Epidermal melanocyte (primary cell): ENCODE results near the gene SCUBE1.

ENCODE experiments used
- DNase-seq: peaks from one replicate; pipeline ENCODE4 v3.0.0; 2011; ENCODE audit warnings: low spot score; ENCODE audit not compliant: insufficient read length

Gene SCUBE1

DNA sequence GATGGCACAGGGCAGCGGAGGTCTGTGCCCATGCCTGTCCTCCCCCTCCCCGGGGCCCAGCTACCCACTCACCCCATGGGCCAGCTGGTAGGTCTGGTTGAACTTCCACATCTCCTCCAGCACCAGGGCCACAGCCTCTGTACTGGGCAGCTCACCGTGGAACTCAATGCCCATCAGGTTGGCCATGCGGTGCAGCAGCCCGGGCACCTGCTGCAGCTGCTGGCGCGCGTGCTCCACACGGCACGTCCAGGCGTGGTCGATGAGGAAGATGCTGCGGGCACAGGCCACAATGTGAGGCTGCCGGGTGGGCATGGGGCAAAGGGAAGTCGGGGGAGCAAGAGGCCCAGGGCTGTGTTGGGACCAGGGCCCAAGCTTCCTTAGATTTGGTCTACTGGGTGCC lies 162.5 kb downstream of the SCUBE1 start:
- no peak for DNase-seq

GRCh38 chr22:43179911-43180195 lies 163.3 kb downstream of the SCUBE1 start:
- no peak for DNase-seq

DNA sequence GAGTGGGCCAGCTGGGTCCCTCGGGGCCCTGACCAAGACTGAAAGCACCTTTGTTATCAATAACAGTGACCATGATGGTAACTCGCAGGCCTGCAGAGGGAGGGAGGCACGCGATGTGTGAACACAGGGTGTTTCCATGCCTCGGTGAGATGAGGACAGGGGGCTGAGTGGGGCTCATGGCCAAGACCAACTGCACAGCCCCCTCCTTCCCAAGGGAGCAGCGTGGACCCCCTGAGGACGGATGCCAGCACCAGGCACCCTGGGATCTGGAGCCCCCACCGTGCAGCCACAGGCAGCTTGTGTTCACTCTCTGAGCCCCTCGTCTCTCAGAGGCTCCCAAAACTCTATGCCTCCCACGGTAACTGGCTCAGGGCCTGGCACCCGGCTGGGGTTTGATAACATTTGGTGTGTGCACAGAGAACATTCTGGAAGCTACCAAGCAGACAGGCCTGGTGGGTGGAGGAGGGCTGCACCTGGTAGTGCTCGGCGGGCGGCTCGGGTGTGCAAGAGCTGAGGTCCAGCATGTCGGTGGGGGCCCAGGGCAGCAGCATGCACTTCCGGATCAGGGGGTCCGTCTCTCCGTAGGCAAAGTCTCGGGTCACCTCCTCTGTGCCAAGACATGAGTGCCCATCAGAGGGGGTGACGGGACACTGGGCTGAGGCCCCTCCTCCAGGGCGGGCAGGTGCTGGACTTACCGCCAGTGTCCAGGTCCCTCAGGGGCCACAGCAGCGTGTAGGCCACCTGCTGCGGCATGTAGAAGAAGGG lies 163.8 kb downstream of the SCUBE1 start:
- no peak for DNase-seq

DNA sequence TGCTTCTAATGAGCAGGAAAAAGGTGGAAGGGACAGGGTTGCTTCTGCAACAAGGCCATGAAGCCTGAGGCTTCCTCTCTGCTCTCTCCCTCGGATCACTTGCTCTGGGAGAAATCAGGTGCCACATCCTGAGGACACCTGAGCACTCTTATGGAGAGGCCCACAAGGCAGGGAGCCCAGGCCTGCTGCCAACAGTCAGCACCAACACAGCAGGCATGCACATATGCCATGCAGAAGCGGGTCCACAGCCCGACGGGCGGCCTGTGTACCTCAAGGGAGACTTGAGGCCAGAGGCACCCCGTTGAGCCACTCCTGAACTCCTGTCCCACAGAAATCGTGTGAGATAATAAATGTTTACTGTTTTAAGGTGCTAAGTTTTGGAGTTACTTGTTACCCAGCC lies 165.7 kb downstream of the SCUBE1 start:
- no peak for DNase-seq

GRCh38 chr22:43176090-43176489 lies 167.1 kb downstream of the SCUBE1 start:
- DNase-seq: no peak

GRCh38 chr22:43174941-43175531 lies 168.1 kb downstream of the SCUBE1 start:
- DNase-seq: no peak

- no peak for DNase-seq
Observed at GRCh38 chr22:43173976-43174720, 169.0 kb downstream of the SCUBE1 start.

DNA sequence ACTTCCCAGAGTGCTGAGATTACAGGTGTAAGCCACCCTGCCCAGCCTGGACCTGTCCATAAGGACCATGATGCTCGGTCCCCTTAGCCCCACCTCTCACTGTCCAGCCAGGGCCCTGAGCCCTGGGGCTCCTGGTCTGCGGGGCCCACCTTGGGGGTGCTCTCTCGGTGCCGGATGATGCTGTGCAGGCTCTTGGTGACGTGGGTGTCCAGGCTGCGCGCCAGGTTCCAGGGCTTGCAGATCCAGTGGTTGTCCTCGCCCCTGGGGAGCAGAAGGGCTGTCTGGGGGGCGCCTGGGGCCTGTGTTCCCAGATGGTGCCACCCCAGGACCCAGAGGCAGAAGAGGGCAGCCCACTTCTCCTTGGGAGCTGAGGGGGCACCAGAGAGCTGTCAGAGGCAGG lies 169.6 kb downstream of the SCUBE1 start:
- no peak for DNase-seq

DNA sequence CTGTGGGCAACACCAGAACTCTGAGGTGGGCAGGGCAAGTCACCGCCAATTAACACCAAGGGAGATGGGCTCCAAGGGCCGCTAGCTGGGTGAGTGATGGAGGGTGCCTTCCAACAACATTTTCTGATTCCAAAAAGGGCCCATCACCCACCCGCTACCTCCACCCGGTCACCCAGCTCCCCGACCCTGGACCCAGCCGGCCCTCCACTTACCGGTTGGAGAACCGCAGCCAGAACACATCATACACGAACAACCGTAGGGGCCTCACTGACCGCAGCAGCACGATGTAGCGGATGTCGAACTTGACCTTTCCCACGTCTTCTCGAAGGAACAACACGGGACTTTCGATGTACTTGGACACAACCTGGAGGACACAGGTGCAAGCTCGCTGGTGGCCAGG lies 171.0 kb downstream of the SCUBE1 start:
- DNase-seq: no peak

DNA sequence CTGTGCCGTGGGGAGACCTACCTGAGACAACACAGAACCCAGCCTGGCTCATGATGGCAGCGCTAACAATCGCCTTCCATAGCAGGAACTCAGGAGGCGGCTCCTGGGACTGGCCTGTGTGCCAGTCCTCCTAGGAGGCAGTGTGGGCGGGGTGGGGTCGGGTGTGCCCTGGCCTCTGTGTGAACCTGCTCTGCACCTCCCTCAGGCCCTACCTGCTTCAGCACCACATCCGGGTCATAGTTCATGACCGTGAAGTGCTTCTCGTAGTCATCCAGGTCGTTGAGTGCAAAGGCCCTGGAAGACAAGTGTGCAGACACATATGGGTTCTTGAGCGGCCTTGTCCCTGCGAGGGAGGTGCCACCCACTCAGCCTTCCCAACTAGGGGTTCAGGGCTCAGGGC lies 171.6 kb downstream of the SCUBE1 start:
- DNase-seq: no peak

DNA sequence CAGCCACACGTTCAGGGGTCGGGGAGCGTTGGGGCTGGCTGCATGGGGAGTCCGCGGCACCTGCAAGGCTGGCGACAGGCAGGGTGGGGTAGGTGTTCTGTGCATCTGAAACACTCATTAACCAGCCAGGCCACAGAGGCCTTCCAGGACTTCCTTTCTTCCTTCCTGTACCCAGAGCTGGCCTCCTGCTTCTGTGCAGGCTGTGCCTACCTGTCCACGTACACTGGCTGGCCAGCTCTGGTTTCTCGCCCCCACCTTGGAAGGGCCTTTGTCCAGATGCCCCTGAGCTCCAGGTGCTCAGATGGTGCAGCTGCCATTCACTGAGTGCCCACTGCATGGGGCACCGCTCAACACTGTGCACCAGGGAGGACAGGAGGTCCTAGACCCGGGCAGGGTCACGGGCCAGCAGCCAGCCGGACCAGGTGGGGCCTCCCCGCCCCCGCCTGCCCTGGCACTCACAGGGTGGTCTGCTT lies 172.1 kb downstream of the SCUBE1 start:
- no peak for DNase-seq

DNA sequence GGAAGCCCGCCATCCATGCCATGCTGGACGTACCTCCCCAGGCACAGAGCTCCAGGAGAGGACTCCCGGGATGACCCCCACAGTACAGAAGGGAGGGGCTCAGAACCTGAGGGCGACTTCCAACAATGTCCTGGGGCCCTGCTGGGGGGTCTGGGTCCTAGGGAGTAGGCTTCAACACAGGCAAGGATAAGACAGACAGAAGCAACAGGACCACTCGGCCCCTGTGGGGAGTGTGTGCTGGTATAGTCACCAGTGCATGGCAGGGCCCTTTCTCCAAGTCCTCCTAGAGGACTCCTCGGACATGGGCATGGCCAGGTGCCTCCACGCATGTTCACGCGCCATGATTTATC lies 173.1 kb downstream of the SCUBE1 start:
- DNase-seq: no peak

- no peak for DNase-seq
Observed at GRCh38 chr22:43169310-43170130, 173.7 kb downstream of the SCUBE1 start.

- DNase-seq: peak; percentile 90
Observed at GRCh38 chr22:43168471-43169309, 174.5 kb downstream of the SCUBE1 start.

DNA sequence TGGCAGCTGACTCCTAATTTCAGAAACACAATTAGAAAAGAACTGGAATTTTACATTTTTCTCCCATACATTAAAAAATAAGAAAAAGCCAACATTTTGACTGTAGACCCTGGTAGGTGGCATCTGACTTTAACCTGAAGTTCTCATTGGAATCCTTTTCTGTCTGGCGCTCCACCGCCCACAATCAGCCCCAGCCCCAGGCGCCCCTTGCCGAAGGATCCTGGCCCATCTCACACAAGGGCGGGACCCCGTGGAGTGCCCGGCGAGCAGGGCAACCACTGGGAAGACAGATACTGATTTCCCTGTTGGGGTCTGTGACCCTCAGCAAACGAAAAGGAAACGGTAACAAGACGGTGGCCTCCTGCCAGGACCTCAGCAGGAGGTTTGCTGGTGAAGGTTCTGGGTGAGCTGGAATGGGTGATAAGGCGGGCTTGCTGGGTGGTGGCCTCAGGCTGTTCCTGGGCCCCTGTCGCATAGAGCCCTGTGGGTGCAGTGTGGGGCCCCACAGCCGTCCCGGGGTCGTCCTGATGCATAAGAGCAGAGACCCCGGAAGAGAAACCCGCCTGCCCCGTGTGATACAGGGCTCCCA lies 176.1 kb downstream of the SCUBE1 start:
- DNase-seq: no peak

DNA sequence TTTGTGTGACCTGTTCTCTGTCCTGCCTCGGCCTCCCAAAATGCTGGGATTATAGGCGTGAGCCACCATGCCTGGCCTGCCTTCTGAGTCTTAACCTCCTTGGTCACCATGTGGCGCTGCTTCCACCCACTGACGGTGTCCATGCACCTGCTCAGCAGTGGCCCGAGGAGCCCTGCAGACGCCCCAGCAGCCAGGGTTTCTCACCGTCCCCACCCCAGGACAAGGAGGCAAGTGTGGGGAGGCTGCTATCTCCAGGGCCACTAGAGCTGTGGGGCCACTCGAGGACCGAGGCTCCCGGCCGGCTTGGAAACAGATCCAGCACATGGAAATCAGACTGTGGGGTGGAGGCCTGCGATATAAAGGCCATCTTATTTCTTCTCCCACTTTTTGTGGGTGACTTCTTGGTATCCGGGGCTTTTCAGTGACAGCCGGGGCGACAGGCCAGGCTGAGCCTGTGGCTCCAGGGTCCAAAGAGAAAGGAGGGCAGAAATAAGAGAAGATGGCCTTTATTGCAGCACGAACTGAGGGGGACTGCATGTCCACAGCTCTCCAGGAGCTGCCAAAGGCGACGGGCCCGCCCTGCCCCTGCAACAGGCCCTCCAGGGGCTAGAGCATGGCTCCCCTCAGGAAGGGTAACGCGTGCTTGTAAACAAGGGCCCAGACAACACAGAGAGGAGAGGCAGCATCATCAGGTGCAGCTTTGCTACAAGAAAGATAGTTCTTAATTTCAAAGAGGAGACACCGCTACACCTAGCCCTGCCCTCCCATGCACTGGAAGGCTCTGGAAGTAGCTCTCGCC lies 176.8 kb downstream of the SCUBE1 start:
- no peak for DNase-seq

GRCh38 chr22:43164636-43165035 lies 178.5 kb downstream of the SCUBE1 start:
- DNase-seq: no peak

GRCh38 chr22:43163241-43163795 lies 179.9 kb downstream of the SCUBE1 start:
- no peak for DNase-seq

DNA sequence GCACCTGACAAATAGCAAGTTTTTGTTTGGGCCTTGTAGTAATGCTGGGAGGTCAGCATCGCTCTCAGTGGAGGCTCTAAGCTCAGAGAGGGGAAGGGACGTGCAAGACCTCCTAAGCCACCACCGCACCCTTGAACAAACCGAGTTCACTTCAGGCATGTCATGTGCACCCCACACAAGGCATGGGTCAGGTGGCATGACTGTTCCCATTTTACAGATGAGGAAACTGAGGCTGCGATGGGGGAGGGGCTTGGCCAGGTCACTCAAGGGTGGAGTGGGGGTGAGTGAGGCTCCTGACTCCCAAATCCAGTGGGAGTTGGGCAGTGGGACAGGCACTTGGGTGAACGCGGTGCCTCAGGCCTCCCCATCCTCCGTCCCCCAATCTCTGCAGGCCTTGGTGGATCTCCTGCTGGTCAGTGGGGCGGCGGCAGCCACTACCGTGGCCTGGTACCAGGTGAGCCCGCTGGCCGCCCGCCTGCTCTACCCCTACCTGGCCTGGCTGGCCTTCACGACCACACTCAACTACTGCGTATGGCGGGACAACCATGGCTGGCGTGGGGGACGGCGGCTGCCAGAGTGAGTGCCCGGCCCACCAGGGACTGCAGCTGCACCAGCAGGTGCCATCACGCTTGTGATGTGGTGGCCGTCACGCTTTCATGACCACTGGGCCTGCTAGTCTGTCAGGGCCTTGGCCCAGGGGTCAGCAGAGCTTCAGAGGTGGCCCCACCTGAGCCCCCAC lies 180.6 kb downstream of the SCUBE1 start:
- no peak for DNase-seq
